ENCODE measurements around the gene TRIM3. TPM values are rescaled to one million over a fixed set of nuclear protein-coding genes. Genes with fewer than 3 reads are reported as not detected.

TRIM3 gene
- total RNA-seq, 1 experiment from 2014 or later = 37.1 TPM

- BruUV-seq (replicated peaks) = no TSS peak
- peaks cover 73% of the 10 kb centered on the region for H3K36me3 ChIP-seq (ENCODE audit: insufficient read depth, low read length, poor library complexity, severe bottlenecking)
- H3K27me3 ChIP-seq (replicated peaks; ENCODE audit: insufficient read depth, low read depth, low read length, poor library complexity) = no peaks in the 10 kb centered on the region
- H3K9me3 ChIP-seq (ENCODE audit: low read depth, low read length, poor library complexity, severe bottlenecking) = no peaks in the 10 kb centered on the region
- peak overlapping the region; percentile 88 for H3K4me3 ChIP-seq (ENCODE audit: low read depth, low read length, poor library complexity, severe bottlenecking)
- TF ChIP-seq EZH2 (IDR thresholded peaks at IDR 0.05; ENCODE audit: borderline replicate concordance, low read depth, low read length, poor library complexity, severe bottlenecking) = no peak
- no peak for TF ChIP-seq CTCF (conservative IDR thresholded peaks at IDR 0.05; ENCODE audit: low read depth, low read length)
- no peak for DNase-seq (ENCODE audit: low spot score)
- intact Hi-C loops (cut with micrococcal nuclease; ENCODE audit: unreplicated experiment) = loop anchor here (5.0 kb wide), 1 partner anchor 125 kb away; no protein-coding TSS in a partner anchor
- ChIA-PET CTCF (interaction anchor here (1.0 kb wide), 1 partner anchor 12 kb away, joined by 3 read pairs; no protein-coding TSS in a partner anchor), POLR2A (ENCODE audit: low non-redundant PET) (no interaction called here)
- peaks cover 9% of the 10 kb centered on the region for H3K4me1 ChIP-seq (ENCODE audit: insufficient read depth, low read length, poor library complexity, severe bottlenecking)
- peak overlapping the region; percentile 97 for H3K27ac ChIP-seq (ENCODE audit: low read depth, low read length, poor library complexity, severe bottlenecking)
Measured at GRCh38 chr11:6482441-6482840, 8.7 kb upstream of the TRIM3 start.

- BruUV-seq (replicated peaks) = no TSS peak
- H3K4me3 ChIP-seq (ENCODE audit: low read depth, low read length, poor library complexity, severe bottlenecking) = peak overlapping the region; percentile 88
- intact Hi-C loops (cut with micrococcal nuclease; ENCODE audit: unreplicated experiment) = loop anchor here (5.0 kb wide), 1 partner anchor 125 kb away; no protein-coding TSS in a partner anchor
- peaks cover 73% of the 10 kb centered on the region for H3K36me3 ChIP-seq (ENCODE audit: insufficient read depth, low read length, poor library complexity, severe bottlenecking)
- H3K27ac ChIP-seq (ENCODE audit: low read depth, low read length, poor library complexity, severe bottlenecking) = peak overlapping the region; percentile 97
- TF ChIP-seq EZH2 (IDR thresholded peaks at IDR 0.05; ENCODE audit: borderline replicate concordance, low read depth, low read length, poor library complexity, severe bottlenecking) = no peak
- TF ChIP-seq CTCF (conservative IDR thresholded peaks at IDR 0.05; ENCODE audit: low read depth, low read length) = no peak
- CTCF ChIA-PET = interaction anchor here (1.0 kb wide), 1 partner anchor 13 kb away, joined by 3 read pairs; no protein-coding TSS in a partner anchor
- DNase-seq (ENCODE audit: low spot score) = no peak
- no peaks in the 10 kb centered on the region for H3K9me3 ChIP-seq (ENCODE audit: low read depth, low read length, poor library complexity, severe bottlenecking)
- POLR2A ChIA-PET (ENCODE audit: low non-redundant PET) = no interaction called here
- H3K27me3 ChIP-seq (replicated peaks; ENCODE audit: insufficient read depth, low read depth, low read length, poor library complexity) = no peaks in the 10 kb centered on the region
- peaks cover 9% of the 10 kb centered on the region for H3K4me1 ChIP-seq (ENCODE audit: insufficient read depth, low read length, poor library complexity, severe bottlenecking)
Measured at GRCh38 chr11:6481924-6482275, 8.2 kb upstream of the TRIM3 start.

- Histone ChIP-seq H3K36me3 (ENCODE audit: insufficient read depth, low read length, poor library complexity, severe bottlenecking) (peaks cover 67% of the 10 kb centered on the region), H3K9me3 (ENCODE audit: low read depth, low read length, poor library complexity, severe bottlenecking) (no peaks in the 10 kb centered on the region), H3K27me3 (replicated peaks; ENCODE audit: insufficient read depth, low read depth, low read length, poor library complexity) (no peaks in the 10 kb centered on the region), H3K27ac (ENCODE audit: low read depth, low read length, poor library complexity, severe bottlenecking) (peak within 1 kb of the TSS; percentile 97), H3K4me3 (ENCODE audit: low read depth, low read length, poor library complexity, severe bottlenecking) (peak within 1 kb of the TSS; percentile 88), H3K4me1 (ENCODE audit: insufficient read depth, low read length, poor library complexity, severe bottlenecking) (peaks cover 9% of the 10 kb centered on the region)
- BruUV-seq (replicated peaks) = no TSS peak
- CTCF ChIA-PET = interaction anchor here (1.0 kb wide), 1 partner anchor 13 kb away, joined by 3 read pairs; no protein-coding TSS in a partner anchor
- intact Hi-C loops (cut with micrococcal nuclease; ENCODE audit: unreplicated experiment) = loop anchor here (5.0 kb wide), 1 partner anchor 126 kb away; no protein-coding TSS in a partner anchor
- POLR2A ChIA-PET (ENCODE audit: low non-redundant PET) = interaction anchor here (0.7 kb wide), 1 partner anchor 131 kb away, joined by 3 read pairs; the partner anchor contains the start of gene TAF10
- TF ChIP-seq CTCF (conservative IDR thresholded peaks at IDR 0.05; ENCODE audit: low read depth, low read length) = no peak
- DNase-seq (ENCODE audit: low spot score) = peak; percentile 98
Measured at GRCh38 chr11:6481012-6481923, 7.5 kb upstream of the TRIM3 start, which contains the start of the genes ARFIP2 and TIMM10B. Gene ARFIP2 (minus strand): TSS chr11:6481331. CDS start chr11:6480421, 910 bp downstream. Gene TIMM10B (plus strand): TSS chr11:6481501. CDS start chr11:6481517, 16 bp downstream.
